Thymus (tissue), 11 donors: ENCODE results near the gene PTPRT. TPM values are rescaled to one million over a fixed set of nuclear protein-coding genes. Genes with fewer than 3 reads are reported as not detected.

ENCODE experiments used
- DNase-seq, 9 donors: peaks; one replicate each; pipeline ENCODE4 v3.0.0-alpha.2; 2013; ENCODE audit warnings: low spot score in 9 of 9, low read depth in 6 of 9, missing footprints in 1 of 9
- H3K27ac ChIP-seq, 2 donors: one replicate each; pipeline ENCODE4 v1.5.1; 2013; ENCODE audit warnings: control low read depth in 1 of 2, low read depth in 1 of 2, low read length in 1 of 2, mild to moderate bottlenecking in 1 of 2, moderate library complexity in 1 of 2
- H3K27me3 ChIP-seq, 2 donors: one replicate each; pipeline ENCODE4 v1.5.1; 2013; ENCODE audit warnings: low read length in 1 of 2; ENCODE audit not compliant: control insufficient read depth in 2 of 2, insufficient read depth in 1 of 2
- H3K36me3 ChIP-seq, 2 donors: one replicate each; pipeline ENCODE4 v1.5.1; 2013; ENCODE audit warnings: low read length in 1 of 2, mild to moderate bottlenecking in 1 of 2, moderate library complexity in 1 of 2; ENCODE audit not compliant: control insufficient read depth in 2 of 2, insufficient read depth in 2 of 2
- H3K4me1 ChIP-seq, 2 donors: one replicate each; pipeline ENCODE4 v1.5.1; 2013; ENCODE audit warnings: low read length in 2 of 2; ENCODE audit not compliant: control insufficient read depth in 2 of 2, insufficient read depth in 2 of 2
- H3K4me3 ChIP-seq, 2 donors: one replicate each; pipeline ENCODE4 v1.5.1; 2013; ENCODE audit warnings: low read length in 2 of 2, control low read depth in 1 of 2, mild to moderate bottlenecking in 1 of 2
- H3K9me3 ChIP-seq, 2 donors: one replicate each; pipeline ENCODE4 v1.5.1; 2013; ENCODE audit warnings: low read length in 1 of 2, mild to moderate bottlenecking in 1 of 2; ENCODE audit not compliant: control insufficient read depth in 2 of 2, insufficient read depth in 1 of 2
- WGBS: extraction: QIAGEN DNeasy Blood & Tissue Kit; methylation state at CpG from one replicate; pipeline ENCODE4 v1.1.7; 2013; 5-methylcytosine and 5-hydroxymethylcytosine counted together
- polyA plus RNA-seq: library from polyadenylated mRNA; stranded (reverse); fragments of 200-250 nt; gene quantifications from one replicate; pipeline ENCODE4 v1.2.3, GENCODE V29; 2013
- total RNA-seq: library from RNA; stranded (reverse); fragments of 120-200 nt; gene quantifications from one replicate; pipeline ENCODE4 v1.2.4, GENCODE V29; 2013
- donor health status: healthy.

PTPRT gene
- total and polyA plus RNA-seq, 2 donors, result 2.4 to 4.5 TPM

DNA sequence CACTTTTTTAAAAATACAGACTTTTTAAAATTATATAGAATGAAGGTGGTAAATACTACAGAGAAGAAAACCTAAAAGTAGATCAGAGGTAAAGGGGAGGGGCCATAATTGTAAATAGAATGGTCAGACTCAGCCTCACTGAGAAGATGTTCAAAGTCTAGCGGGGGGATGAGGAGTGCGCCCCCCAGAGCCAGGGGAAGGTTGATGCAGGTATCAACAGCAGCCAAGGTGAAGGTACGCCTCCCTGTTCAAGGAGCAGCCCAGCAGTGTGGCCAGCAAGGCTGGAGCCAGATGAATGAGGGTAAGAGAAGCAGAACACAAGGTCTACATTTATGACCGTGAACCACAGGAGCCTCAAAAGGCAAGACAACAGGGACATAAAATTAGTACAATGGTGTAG, 204.1 kb downstream of the PTPRT start:
- H3K4me3 ChIP-seq, result no peak overlapping the region
- H3K36me3 ChIP-seq, result no peaks in the 10 kb centered on the region
- no peaks in the 10 kb centered on the region for H3K27me3 ChIP-seq
- no peak overlapping the region for H3K27ac ChIP-seq
- H3K9me3 ChIP-seq, result no peaks in the 10 kb centered on the region
- 88% methylated on average over 4 of the region's 4 CpGs for WGBS
- DNase-seq, result no peak
- H3K4me1 ChIP-seq, result no peaks in the 10 kb centered on the region

DNA sequence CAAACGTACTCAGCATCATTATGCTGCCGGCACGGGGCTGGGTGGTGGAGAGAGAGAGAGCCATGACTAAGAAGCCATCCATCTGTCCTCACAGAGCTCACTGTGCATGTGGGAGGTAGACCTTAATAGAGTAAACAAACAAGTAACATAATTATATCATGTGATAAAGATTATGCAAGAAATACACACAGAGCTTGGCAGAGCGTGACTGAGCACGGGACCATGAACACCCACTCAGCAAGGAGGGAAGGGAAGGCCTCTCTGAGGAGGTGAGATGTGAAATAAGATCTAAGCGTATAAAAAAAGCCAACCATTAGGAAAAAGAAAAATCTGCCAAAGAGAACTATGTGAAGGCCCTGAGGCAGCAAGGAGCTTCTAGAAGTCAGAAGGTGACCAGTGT, 207.5 kb downstream of the PTPRT start:
- WGBS, result 93% methylated on average over 6 of the region's 6 CpGs
- H3K27ac ChIP-seq, result no peak overlapping the region

DNA sequence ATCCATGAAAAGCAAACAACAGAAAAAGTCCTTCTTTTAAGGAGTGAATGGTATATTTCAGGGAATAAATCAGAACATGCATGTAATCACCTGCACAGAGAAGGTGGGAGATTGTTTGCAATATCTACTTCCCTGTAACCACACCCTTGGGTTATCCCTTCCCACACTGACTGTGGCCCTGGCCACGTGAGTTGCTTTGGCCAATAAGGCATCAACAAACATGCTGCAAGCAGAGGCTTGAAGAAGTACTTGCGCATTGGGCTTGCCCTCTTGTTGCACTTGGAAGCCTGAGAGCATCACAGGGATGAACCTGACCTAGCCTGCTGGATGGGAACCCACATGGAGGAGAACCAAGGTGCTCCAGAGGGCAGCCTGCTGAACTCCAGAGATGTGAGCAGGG, 208.5 kb downstream of the PTPRT start:
- WGBS, result 89% methylated on average over 2 of the region's 2 CpGs
- no peaks in the 10 kb centered on the region for H3K27me3 ChIP-seq
- no peaks in the 10 kb centered on the region for H3K4me1 ChIP-seq
- no peak for DNase-seq
- no peak overlapping the region for H3K27ac ChIP-seq
- no peaks in the 10 kb centered on the region for H3K36me3 ChIP-seq
- no peaks in the 10 kb centered on the region for H3K9me3 ChIP-seq
- H3K4me3 ChIP-seq, result no peak overlapping the region

More for the DNA sequence above, 207.5 kb downstream of the PTPRT start:
- Histone ChIP-seq H3K4me3 (no peak overlapping the region), H3K36me3 (no peaks in the 10 kb centered on the region), H3K9me3 (no peaks in the 10 kb centered on the region), H3K4me1 (no peaks in the 10 kb centered on the region), H3K27me3 (no peaks in the 10 kb centered on the region)
- DNase-seq, result no peak

DNA sequence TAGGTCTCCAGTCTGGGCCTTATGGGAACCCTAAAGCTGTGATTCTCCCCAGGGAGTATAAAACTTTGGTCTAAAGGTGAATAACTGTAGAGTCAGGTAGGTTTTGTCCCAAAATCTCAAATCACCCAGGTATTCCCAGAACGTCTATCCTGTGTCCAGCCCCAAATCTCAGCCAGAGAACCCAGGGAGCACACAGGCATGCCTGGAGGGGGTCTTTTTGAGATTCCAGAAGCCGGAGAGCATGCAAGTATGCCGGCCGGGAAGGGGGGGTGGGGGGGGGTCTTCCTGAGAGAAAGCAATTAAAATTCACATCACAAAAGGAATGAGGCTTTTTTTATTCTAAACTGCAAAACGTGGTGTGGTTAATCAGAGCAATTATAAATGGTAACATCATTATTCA, 210.0 kb downstream of the PTPRT start:
- H3K27ac ChIP-seq, result no peak overlapping the region
- WGBS, result 19% methylated on average over 5 of the region's 5 CpGs
- DNase-seq, result no peak
- H3K4me1 ChIP-seq, result no peaks in the 10 kb centered on the region
- no peaks in the 10 kb centered on the region for H3K27me3 ChIP-seq
- no peaks in the 10 kb centered on the region for H3K36me3 ChIP-seq
- no peaks in the 10 kb centered on the region for H3K9me3 ChIP-seq
- no peak overlapping the region for H3K4me3 ChIP-seq

DNA sequence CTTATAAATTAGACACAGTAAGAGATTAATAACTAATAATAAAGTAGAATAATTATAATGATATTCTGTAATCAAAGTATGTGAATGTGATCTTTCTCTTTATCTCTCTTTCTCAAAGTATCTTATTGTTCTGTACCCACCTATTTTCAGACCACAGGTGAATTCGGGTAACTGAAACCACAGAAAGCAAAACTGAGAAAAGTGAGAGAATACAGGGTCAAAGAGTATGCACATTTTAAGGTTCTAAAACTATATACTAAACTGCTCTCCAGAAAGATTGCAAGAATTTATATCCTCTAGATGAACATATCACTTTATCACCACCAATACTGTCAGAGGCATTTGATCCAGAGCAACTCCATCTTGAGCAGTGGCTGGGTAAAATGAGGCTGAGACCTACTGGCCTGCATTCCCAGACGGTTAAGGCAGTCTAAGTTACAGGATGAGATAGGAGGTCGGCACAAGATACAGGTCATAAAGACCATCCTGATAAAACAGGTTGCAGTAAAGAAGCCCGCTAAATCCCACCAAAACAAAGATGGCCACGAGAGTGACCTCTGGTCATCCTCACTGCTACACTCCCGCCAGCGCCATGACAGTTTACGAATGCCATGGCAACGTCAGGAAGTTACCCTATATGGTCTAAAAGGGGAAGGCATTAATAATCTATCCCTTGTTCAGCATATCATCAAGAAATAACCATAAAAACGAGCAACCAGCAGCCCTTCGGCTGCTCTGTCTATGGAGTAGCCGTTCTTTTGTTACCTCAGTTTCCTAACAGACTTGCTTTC, 211.3 kb downstream of the PTPRT start:
- Histone ChIP-seq H3K4me3 (no peak overlapping the region), H3K9me3 (no peaks in the 10 kb centered on the region)

DNA sequence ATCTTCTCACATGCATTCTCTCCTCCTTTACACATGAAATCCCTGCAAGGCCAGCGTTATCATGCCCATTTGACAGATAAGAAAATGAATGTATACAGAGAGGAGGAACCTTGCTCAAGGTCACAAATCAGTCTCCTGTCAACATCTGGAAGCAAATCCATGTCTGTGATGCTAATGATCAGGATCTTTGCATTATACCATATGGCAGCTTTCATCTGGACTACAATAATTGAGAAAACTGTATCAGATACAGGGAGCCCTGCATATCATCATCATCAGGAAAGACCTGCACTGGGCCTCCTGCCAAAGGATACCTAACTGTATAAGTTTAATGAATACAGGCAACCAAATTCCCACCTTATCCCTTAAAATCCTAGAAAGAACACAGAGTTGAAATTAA, 213.7 kb downstream of the PTPRT start:
- 90% methylated on average over 1 of the region's 1 CpG for WGBS
- Histone ChIP-seq H3K27me3 (no peaks in the 10 kb centered on the region), H3K4me1 (no peaks in the 10 kb centered on the region), H3K36me3 (no peaks in the 10 kb centered on the region), H3K27ac (no peak overlapping the region), H3K4me3 (no peak overlapping the region), H3K9me3 (no peaks in the 10 kb centered on the region)
- DNase-seq, result no peak

More for the DNA sequence above, 211.3 kb downstream of the PTPRT start:
- DNase-seq, result no peak
- H3K36me3 ChIP-seq, result no peaks in the 10 kb centered on the region
- no peaks in the 10 kb centered on the region for H3K27me3 ChIP-seq
- no peak overlapping the region for H3K27ac ChIP-seq
- no peaks in the 10 kb centered on the region for H3K4me1 ChIP-seq
- WGBS, result 94% methylated on average over 12 of the region's 12 CpGs

DNA sequence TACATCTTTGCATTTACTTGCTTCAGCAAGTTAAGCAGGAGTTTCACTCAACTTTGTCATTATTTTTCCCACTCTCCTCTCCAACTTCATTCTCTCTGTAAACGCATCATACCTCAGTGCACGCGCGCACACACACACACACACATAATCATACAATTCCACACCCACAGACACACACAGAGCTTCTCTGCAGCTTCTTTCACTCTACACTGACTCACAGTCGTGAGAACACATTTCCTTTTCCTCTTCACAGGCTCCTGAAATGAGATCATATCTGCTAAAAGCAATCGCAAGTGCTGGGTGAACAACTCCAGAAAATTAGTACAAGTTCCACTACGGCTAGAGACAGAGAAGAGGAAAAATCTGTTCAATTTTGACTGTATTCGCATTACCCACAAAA, 215.4 kb downstream of the PTPRT start:
- 79% methylated on average over 8 of the region's 8 CpGs for WGBS
- Histone ChIP-seq H3K27me3 (no peaks in the 10 kb centered on the region), H3K9me3 (no peaks in the 10 kb centered on the region), H3K4me1 (no peaks in the 10 kb centered on the region), H3K4me3 (no peak overlapping the region), H3K27ac (no peak overlapping the region), H3K36me3 (no peaks in the 10 kb centered on the region)
- DNase-seq, result no peak

DNA sequence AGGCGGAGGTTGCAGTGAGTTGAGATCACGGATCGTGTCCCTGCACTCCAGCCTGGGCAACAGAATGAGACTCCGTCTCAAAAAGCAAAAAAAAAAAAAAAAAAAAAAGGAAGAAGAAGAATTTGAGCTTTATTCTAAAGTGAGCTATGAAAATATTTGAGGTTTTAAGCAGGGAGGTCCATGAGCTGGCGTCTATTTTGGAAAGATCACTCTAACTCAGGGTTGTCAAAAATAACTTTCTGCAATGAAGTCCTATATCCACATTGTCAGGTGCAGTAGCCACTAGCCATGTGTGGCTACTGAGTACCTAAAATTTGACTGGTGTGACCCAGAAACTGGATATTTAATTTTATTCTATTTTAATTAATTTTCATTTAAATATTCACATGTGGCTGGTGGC, 217.1 kb downstream of the PTPRT start:
- H3K9me3 ChIP-seq, result no peaks in the 10 kb centered on the region
- 95% methylated on average over 5 of the region's 5 CpGs for WGBS
- no peaks in the 10 kb centered on the region for H3K36me3 ChIP-seq
- DNase-seq, result no peak
- H3K4me3 ChIP-seq, result no peak overlapping the region
- no peak overlapping the region for H3K27ac ChIP-seq
- no peaks in the 10 kb centered on the region for H3K4me1 ChIP-seq
- no peaks in the 10 kb centered on the region for H3K27me3 ChIP-seq

DNA sequence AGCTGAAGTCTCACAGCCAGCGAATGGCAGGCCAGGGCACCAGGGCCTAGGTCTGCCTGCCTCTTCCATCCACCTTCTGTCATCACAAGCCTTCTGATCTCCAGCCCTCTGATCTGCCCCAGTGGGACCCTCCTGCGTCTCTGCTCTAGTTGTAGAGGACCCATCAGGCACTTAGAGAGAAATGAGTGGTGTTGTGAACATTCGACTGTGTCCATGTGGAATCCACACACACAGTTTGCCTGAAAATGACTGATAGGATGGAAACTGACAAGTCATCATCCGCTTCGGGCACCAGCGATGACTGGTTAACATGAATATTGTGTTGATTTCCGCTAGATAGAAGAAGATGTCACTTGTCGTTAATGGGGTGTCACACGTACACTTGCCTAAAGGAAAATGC, 221.0 kb downstream of the PTPRT start:
- H3K9me3 ChIP-seq, result no peaks in the 10 kb centered on the region
- H3K4me1 ChIP-seq, result no peaks in the 10 kb centered on the region
- H3K4me3 ChIP-seq, result no peak overlapping the region
- 95% methylated on average over 9 of the region's 9 CpGs for WGBS
- H3K27me3 ChIP-seq, result no peaks in the 10 kb centered on the region
- no peaks in the 10 kb centered on the region for H3K36me3 ChIP-seq
- H3K27ac ChIP-seq, result no peak overlapping the region
- DNase-seq, result no peak
